Frontal cortex (tissue), 1 donor: ENCODE measurements around the gene C2orf68. TPM values are rescaled to one million over a fixed set of nuclear protein-coding genes. Genes with fewer than 3 reads are reported as not detected.

ENCODE experiments used
- small RNA-seq: library from RNA; depleted of rRNA; stranded (forward); fragments of <200 nt; gene quantifications from one replicate; pipeline ENCODE3, GENCODE V24; 2014
- total RNA-seq: library from RNA; depleted of rRNA; stranded (reverse); fragments of >200 nt; gene quantifications from one replicate; pipeline ENCODE4 v1.2.3, GENCODE V29; 2014

C2orf68 gene
- total RNA-seq, 1 donor from 2014 or later: 22.8 TPM

Small RNAs within 50 kb of the gene (small RNA-seq; reads per million reads assigned to genes)
- not detected for gene RN7SL126P

Other genes with a start within 250 kb of the C2orf68 start
- gene CAPG, start 201.7 kb downstream of the C2orf68 start, total RNA-seq: 9.0 TPM
- gene SH2D6, start 193.4 kb downstream of the C2orf68 start, total RNA-seq: 0.41 TPM
- 55.4 TPM for gene MAT2A, start 72.9 kb downstream of the C2orf68 start, total RNA-seq
- 22.4 TPM for gene GGCX, start 50.6 kb downstream of the C2orf68 start, total RNA-seq
- 0.82 TPM for gene VAMP8, start 34.5 kb downstream of the C2orf68 start, total RNA-seq
- gene VAMP5, start 27.6 kb downstream of the C2orf68 start, total RNA-seq: 3.3 TPM
- gene RNF181, start 16.3 kb downstream of the C2orf68 start, total RNA-seq: 51.8 TPM
- 3.7 TPM for gene TMEM150A, start 9.4 kb downstream of the C2orf68 start, total RNA-seq
- gene USP39, start 4.1 kb upstream of the C2orf68 start, total RNA-seq: 38.3 TPM
- gene SFTPB, start 56.1 kb upstream of the C2orf68 start, total RNA-seq: not detected
- gene GNLY, start 82.3 kb upstream of the C2orf68 start, total RNA-seq: not detected
- 2.0 TPM for gene ATOH8, start 141.9 kb upstream of the C2orf68 start, total RNA-seq